ENCODE results near the gene CHSY1.

GRCh38 chr15:101237251-101237650 lies 14.6 kb downstream of the CHSY1 start:
- no peak for TF ChIP-seq POLR2AphosphoS5 (IDR thresholded peaks at IDR 0.05; ENCODE audit: low read length)
- no peak for TF ChIP-seq CTCF (IDR thresholded peaks at IDR 0.05 in 2 of 3, conservative IDR thresholded peaks at IDR 0.05 in 1 of 3; ENCODE audit: control insufficient read depth in 2 of 3, extremely low read depth in 1 of 3, insufficient read depth in 1 of 3, low read depth in 3 of 3, low read length in 3 of 3)
- no peak for TF ChIP-seq MYC (IDR thresholded peaks at IDR 0.05; ENCODE audit: insufficient read depth, insufficient read length, insufficient replicate concordance, low read length, severe bottlenecking)
- TF ChIP-seq YY1 (IDR thresholded peaks at IDR 0.05; ENCODE audit: low read depth, low read length), result no peak
- no peak for TF ChIP-seq MEF2A (IDR thresholded peaks at IDR 0.05; ENCODE audit: insufficient read depth, low read depth, low read length)

Data from GM12878 (cell line).